HEK293 (cell line): ENCODE data around the gene PHACTR2.

Source experiments
- CTCF ChIP-seq: fragments of 450-650 bp; formaldehyde crosslinking; IDR thresholded peaks from 2 replicates; pipeline ENCODE4 v1.5.1; 2016; ENCODE audit warnings: missing biosample characterization, missing genetic modification characterization
- FEZF1 ChIP-seq: fragments of 450-650 bp; formaldehyde crosslinking; IDR thresholded peaks from 2 replicates; pipeline ENCODE4 v1.5.1; 2016; ENCODE audit warnings: missing biosample characterization, missing genetic modification characterization
- GLI4 ChIP-seq: fragments of 450-650 bp; formaldehyde crosslinking; IDR thresholded peaks from 2 replicates; pipeline ENCODE4 v1.5.1; 2016; ENCODE audit warnings: missing biosample characterization, missing genetic modification characterization
- GLIS1 ChIP-seq: fragments of 450-650 bp; formaldehyde crosslinking; IDR thresholded peaks from 2 replicates; pipeline ENCODE4 v1.5.1; 2016; ENCODE audit warnings: missing biosample characterization, missing genetic modification characterization
- GLIS2 ChIP-seq: fragments of 450-650 bp; formaldehyde crosslinking; IDR thresholded peaks from 2 replicates; pipeline ENCODE4 v1.5.1; 2016; ENCODE audit warnings: missing biosample characterization, missing genetic modification characterization
- IKZF3 ChIP-seq: fragments of 450-650 bp; IDR thresholded peaks from 2 replicates; pipeline ENCODE4 v1.5.0; 2018; ENCODE audit warnings: missing biosample characterization, mild to moderate bottlenecking, missing genetic modification characterization, moderate library complexity
- OSR2 ChIP-seq: fragments of 450-650 bp; formaldehyde crosslinking; IDR thresholded peaks from 2 replicates; pipeline ENCODE4 v1.5.1; 2016; ENCODE audit warnings: missing biosample characterization, missing genetic modification characterization
- PRDM6 ChIP-seq: fragments of 450-650 bp; formaldehyde crosslinking; IDR thresholded peaks from 2 replicates; pipeline ENCODE4 v1.5.1; 2017; ENCODE audit warnings: missing biosample characterization, missing genetic modification characterization
- SCRT2 ChIP-seq: fragments of 450-650 bp; formaldehyde crosslinking; IDR thresholded peaks from 2 replicates; pipeline ENCODE4 v1.5.1; 2016; ENCODE audit warnings: missing biosample characterization, missing genetic modification characterization
- SETDB1 ChIP-seq: IDR thresholded peaks from one replicate; pipeline ENCODE4 v1.6.1; 2017; ENCODE audit warnings: mild to moderate bottlenecking, low read length, moderate library complexity, mixed read lengths; ENCODE audit not compliant: insufficient read length
- ZBTB1 ChIP-seq: fragments of 450-650 bp; formaldehyde crosslinking; IDR thresholded peaks from 2 replicates; pipeline ENCODE4 v1.5.1; 2016; ENCODE audit warnings: missing biosample characterization, missing genetic modification characterization
- ZBTB44 ChIP-seq: fragments of 450-650 bp; IDR thresholded peaks from 2 replicates; pipeline ENCODE4 v1.5.1; 2018; ENCODE audit warnings: missing biosample characterization, mild to moderate bottlenecking, missing genetic modification characterization
- ZFP3 ChIP-seq: fragments of 450-650 bp; formaldehyde crosslinking; IDR thresholded peaks from 2 replicates; pipeline ENCODE4 v1.5.1; 2016; ENCODE audit warnings: low read depth, missing biosample characterization, missing genetic modification characterization
- ZIC2 ChIP-seq: fragments of 450-650 bp; formaldehyde crosslinking; IDR thresholded peaks from 2 replicates; pipeline ENCODE4 v1.5.1; 2016; ENCODE audit warnings: missing biosample characterization, missing genetic modification characterization
- ZNF112 ChIP-seq: fragments of 450-650 bp; formaldehyde crosslinking; IDR thresholded peaks from 2 replicates; pipeline ENCODE4 v1.5.0; 2017; ENCODE audit warnings: missing biosample characterization, missing genetic modification characterization
- ZNF114 ChIP-seq: fragments of 450-650 bp; formaldehyde crosslinking; IDR thresholded peaks from 2 replicates; pipeline ENCODE4 v1.5.0; 2017; ENCODE audit warnings: missing biosample characterization, missing genetic modification characterization
- ZNF138 ChIP-seq: fragments of 450-650 bp; formaldehyde crosslinking; IDR thresholded peaks from 2 replicates; pipeline ENCODE4 v1.5.1; 2016; ENCODE audit warnings: missing biosample characterization, missing genetic modification characterization, borderline replicate concordance
- ZNF148 ChIP-seq: fragments of 450-650 bp; formaldehyde crosslinking; IDR thresholded peaks from 2 replicates; pipeline ENCODE4 v1.5.0; 2017; ENCODE audit warnings: missing biosample characterization, missing genetic modification characterization, borderline replicate concordance
- ZNF155 ChIP-seq: fragments of 450-650 bp; formaldehyde crosslinking; IDR thresholded peaks from 2 replicates; pipeline ENCODE4 v1.5.1; 2016; ENCODE audit warnings: missing biosample characterization, missing genetic modification characterization
- ZNF16 ChIP-seq: fragments of 450-650 bp; formaldehyde crosslinking; IDR thresholded peaks from 2 replicates; pipeline ENCODE4 v1.5.1; 2016; ENCODE audit warnings: low read depth, missing biosample characterization, missing genetic modification characterization
- ZNF23 ChIP-seq: fragments of 450-650 bp; formaldehyde crosslinking; IDR thresholded peaks from 2 replicates; pipeline ENCODE4 v1.5.1; 2016; ENCODE audit warnings: missing biosample characterization, missing genetic modification characterization, borderline replicate concordance
- ZNF488 ChIP-seq: fragments of 450-650 bp; formaldehyde crosslinking; IDR thresholded peaks from 2 replicates; pipeline ENCODE4 v1.5.1; 2016; ENCODE audit warnings: missing biosample characterization, missing genetic modification characterization
- ZNF501 ChIP-seq: fragments of 450-650 bp; formaldehyde crosslinking; IDR thresholded peaks from 2 replicates; pipeline ENCODE4 v1.5.1; 2016; ENCODE audit warnings: missing biosample characterization, missing genetic modification characterization
- ZNF529 ChIP-seq: fragments of 450-650 bp; formaldehyde crosslinking; IDR thresholded peaks from 2 replicates; pipeline ENCODE4 v1.5.1; 2017; ENCODE audit warnings: missing genetic modification characterization, missing biosample characterization; ENCODE audit not compliant: insufficient replicate concordance
- ZNF530 ChIP-seq: fragments of 450-650 bp; formaldehyde crosslinking; IDR thresholded peaks from 2 replicates; pipeline ENCODE4 v1.5.1; 2016; ENCODE audit warnings: low read depth, missing biosample characterization, missing genetic modification characterization
- ZNF548 ChIP-seq: fragments of 450-650 bp; formaldehyde crosslinking; IDR thresholded peaks from 2 replicates; pipeline ENCODE4 v1.5.1; 2016; ENCODE audit warnings: missing biosample characterization, missing genetic modification characterization
- ZNF549 ChIP-seq: fragments of 450-650 bp; IDR thresholded peaks from 2 replicates; pipeline ENCODE4 v1.5.1; 2018; ENCODE audit warnings: missing biosample characterization, missing genetic modification characterization, mild to moderate bottlenecking, inconsistent platforms, moderate library complexity
- ZNF558 ChIP-seq: fragments of 450-650 bp; formaldehyde crosslinking; IDR thresholded peaks from 2 replicates; pipeline ENCODE4 v1.5.1; 2016; ENCODE audit warnings: missing biosample characterization, missing genetic modification characterization
- ZNF600 ChIP-seq: fragments of 450-650 bp; formaldehyde crosslinking; IDR thresholded peaks from 2 replicates; pipeline ENCODE4 v1.5.1; 2016; ENCODE audit warnings: missing biosample characterization, missing genetic modification characterization
- ZNF623 ChIP-seq: fragments of 450-650 bp; formaldehyde crosslinking; IDR thresholded peaks from 2 replicates; pipeline ENCODE4 v1.5.1; 2016; ENCODE audit warnings: missing biosample characterization, missing genetic modification characterization
- ZNF658 ChIP-seq: fragments of 450-650 bp; formaldehyde crosslinking; IDR thresholded peaks from 2 replicates; pipeline ENCODE4; 2016; ENCODE audit warnings: missing biosample characterization, missing genetic modification characterization
- ZNF664 ChIP-seq: fragments of 450-650 bp; formaldehyde crosslinking; IDR thresholded peaks from 2 replicates; pipeline ENCODE4 v1.5.1; 2016; ENCODE audit warnings: missing biosample characterization, missing genetic modification characterization
- ZNF747 ChIP-seq: fragments of 450-650 bp; formaldehyde crosslinking; IDR thresholded peaks from 2 replicates; pipeline ENCODE4 v1.5.1; 2016; ENCODE audit warnings: missing biosample characterization, missing genetic modification characterization
- ZSCAN23 ChIP-seq: fragments of 450-650 bp; formaldehyde crosslinking; IDR thresholded peaks from 2 replicates; pipeline ENCODE4 v1.5.1; 2016; ENCODE audit warnings: missing biosample characterization, missing genetic modification characterization

PHACTR2 gene

GRCh38 chr6:143743301-143744166 is 65.8 kb downstream of the PHACTR2 start (continued):
- TF ChIP-seq ZBTB44 (tag by site-specific recombination) (peak; percentile 17; the same call in 1 of the 2 replicates), PRDM6 (tag by site-specific recombination) (peak; percentile 90), ZNF501 (no peak), OSR2 (tag by site-specific recombination) (peak; percentile 65), ZNF112 (tag by site-specific recombination) (no peak), FEZF1 (peak; percentile 89), ZNF155 (no peak), SETDB1 (no peak), ZNF530 (tag by site-specific recombination) (no peak), ZNF529 (tag by site-specific recombination) (no peak), ZNF488 (tag by site-specific recombination) (no peak), ZNF138 (tag by site-specific recombination) (no peak), ZNF114 (no peak), CTCF (tag by site-specific recombination) (no peak), ZNF747 (tag by site-specific recombination) (no peak), ZFP3 (tag by site-specific recombination) (no peak), GLIS1 (no peak), ZNF23 (no peak), ZNF623 (tag by site-specific recombination) (no peak), ZNF148 (no peak), ZNF558 (tag by site-specific recombination) (no peak), ZNF548 (no peak), ZIC2 (tag by site-specific recombination) (0 out of 2 replicates have a peak, but pooled peaks have one; percentile 22), IKZF3 (tag by site-specific recombination) (peak; percentile 15; the same call in 1 of the 2 replicates), ZNF658 (no peak), ZSCAN23 (tag by site-specific recombination) (no peak), ZBTB1 (tag by site-specific recombination) (no peak), ZNF549 (tag by site-specific recombination) (no peak), SCRT2 (tag by site-specific recombination) (peak; percentile 54), ZNF16 (tag by site-specific recombination) (no peak), GLI4 (no peak), GLIS2 (tag by site-specific recombination) (no peak), ZNF664 (tag by site-specific recombination) (no peak), ZNF600 (no peak)
